HL-60 (cell line): ENCODE measurements around the gene FAF1.

Experiments used
- DNase-seq, 2 experiments: peaks; one replicate each; pipeline ENCODE4 v3.0.0-alpha.2; 2010 to 2020; ENCODE audit warnings: low read depth in 1 of 2, low spot score in 1 of 2
- H3K27ac ChIP-seq: fragments of 250-450 bp; sonication (Bioruptor Pico); replicated peaks from 2 replicates; pipeline ENCODE4 v1.5.1; 2020; ENCODE audit warnings: mild to moderate bottlenecking, moderate library complexity
- H3K27me3 ChIP-seq: fragments of 250-450 bp; sonication (Bioruptor Pico); 2 replicates; pipeline ENCODE4 v1.5.1; 2021; ENCODE audit warnings: mild to moderate bottlenecking, moderate library complexity; ENCODE audit not compliant: insufficient read depth, poor library complexity, severe bottlenecking
- H3K4me3 ChIP-seq: replicated peaks from 2 replicates; pipeline ENCODE4 v1.5.1; 2011; ENCODE audit warnings: mild to moderate bottlenecking, control low read depth, low read length; ENCODE audit not compliant: insufficient read depth
- GABPA ChIP-seq: IDR thresholded peaks from 2 replicates; pipeline ENCODE4 v1.6.1; 2012; ENCODE audit warnings: low read depth
- POLR2AphosphoS5 ChIP-seq: IDR thresholded peaks from 2 replicates; pipeline ENCODE4 v1.6.1; 2012; ENCODE audit warnings: low read depth
- SPI1 ChIP-seq: IDR thresholded peaks from 2 replicates; pipeline ENCODE4 v1.6.1; 2012; ENCODE audit warnings: low read depth, mild to moderate bottlenecking, borderline replicate concordance
- TF ChIP-seq, protein P1 (sequence below): IDR thresholded peaks from one replicate; pipeline ENCODE4 v1.5.1; 2011; ENCODE audit warnings: low read length, control low read depth, inconsistent platforms; ENCODE audit not compliant: insufficient read depth
- TF ChIP-seq, protein P2 (sequence below): IDR thresholded peaks from 2 replicates; pipeline ENCODE4 v1.6.1; 2012; ENCODE audit warnings: low read depth; ENCODE audit not compliant: insufficient replicate concordance

Gene FAF1

GRCh38 chr1:50860256-50860655 lies 99.8 kb downstream of the FAF1 start:
- Histone ChIP-seq H3K27me3 (no peaks in the 10 kb centered on the region), H3K27ac (no peak overlapping the region), H3K4me3 (no peak overlapping the region)
- no peak for DNase-seq
- TF ChIP-seq, protein P1, sequence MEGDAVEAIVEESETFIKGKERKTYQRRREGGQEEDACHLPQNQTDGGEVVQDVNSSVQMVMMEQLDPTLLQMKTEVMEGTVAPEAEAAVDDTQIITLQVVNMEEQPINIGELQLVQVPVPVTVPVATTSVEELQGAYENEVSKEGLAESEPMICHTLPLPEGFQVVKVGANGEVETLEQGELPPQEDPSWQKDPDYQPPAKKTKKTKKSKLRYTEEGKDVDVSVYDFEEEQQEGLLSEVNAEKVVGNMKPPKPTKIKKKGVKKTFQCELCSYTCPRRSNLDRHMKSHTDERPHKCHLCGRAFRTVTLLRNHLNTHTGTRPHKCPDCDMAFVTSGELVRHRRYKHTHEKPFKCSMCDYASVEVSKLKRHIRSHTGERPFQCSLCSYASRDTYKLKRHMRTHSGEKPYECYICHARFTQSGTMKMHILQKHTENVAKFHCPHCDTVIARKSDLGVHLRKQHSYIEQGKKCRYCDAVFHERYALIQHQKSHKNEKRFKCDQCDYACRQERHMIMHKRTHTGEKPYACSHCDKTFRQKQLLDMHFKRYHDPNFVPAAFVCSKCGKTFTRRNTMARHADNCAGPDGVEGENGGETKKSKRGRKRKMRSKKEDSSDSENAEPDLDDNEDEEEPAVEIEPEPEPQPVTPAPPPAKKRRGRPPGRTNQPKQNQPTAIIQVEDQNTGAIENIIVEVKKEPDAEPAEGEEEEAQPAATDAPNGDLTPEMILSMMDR: no peak
- no peak for TF ChIP-seq POLR2AphosphoS5
- TF ChIP-seq, protein P2, sequence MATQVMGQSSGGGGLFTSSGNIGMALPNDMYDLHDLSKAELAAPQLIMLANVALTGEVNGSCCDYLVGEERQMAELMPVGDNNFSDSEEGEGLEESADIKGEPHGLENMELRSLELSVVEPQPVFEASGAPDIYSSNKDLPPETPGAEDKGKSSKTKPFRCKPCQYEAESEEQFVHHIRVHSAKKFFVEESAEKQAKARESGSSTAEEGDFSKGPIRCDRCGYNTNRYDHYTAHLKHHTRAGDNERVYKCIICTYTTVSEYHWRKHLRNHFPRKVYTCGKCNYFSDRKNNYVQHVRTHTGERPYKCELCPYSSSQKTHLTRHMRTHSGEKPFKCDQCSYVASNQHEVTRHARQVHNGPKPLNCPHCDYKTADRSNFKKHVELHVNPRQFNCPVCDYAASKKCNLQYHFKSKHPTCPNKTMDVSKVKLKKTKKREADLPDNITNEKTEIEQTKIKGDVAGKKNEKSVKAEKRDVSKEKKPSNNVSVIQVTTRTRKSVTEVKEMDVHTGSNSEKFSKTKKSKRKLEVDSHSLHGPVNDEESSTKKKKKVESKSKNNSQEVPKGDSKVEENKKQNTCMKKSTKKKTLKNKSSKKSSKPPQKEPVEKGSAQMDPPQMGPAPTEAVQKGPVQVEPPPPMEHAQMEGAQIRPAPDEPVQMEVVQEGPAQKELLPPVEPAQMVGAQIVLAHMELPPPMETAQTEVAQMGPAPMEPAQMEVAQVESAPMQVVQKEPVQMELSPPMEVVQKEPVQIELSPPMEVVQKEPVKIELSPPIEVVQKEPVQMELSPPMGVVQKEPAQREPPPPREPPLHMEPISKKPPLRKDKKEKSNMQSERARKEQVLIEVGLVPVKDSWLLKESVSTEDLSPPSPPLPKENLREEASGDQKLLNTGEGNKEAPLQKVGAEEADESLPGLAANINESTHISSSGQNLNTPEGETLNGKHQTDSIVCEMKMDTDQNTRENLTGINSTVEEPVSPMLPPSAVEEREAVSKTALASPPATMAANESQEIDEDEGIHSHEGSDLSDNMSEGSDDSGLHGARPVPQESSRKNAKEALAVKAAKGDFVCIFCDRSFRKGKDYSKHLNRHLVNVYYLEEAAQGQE: no peak
- TF ChIP-seq SPI1: no peak
- no peak for TF ChIP-seq GABPA

DNA sequence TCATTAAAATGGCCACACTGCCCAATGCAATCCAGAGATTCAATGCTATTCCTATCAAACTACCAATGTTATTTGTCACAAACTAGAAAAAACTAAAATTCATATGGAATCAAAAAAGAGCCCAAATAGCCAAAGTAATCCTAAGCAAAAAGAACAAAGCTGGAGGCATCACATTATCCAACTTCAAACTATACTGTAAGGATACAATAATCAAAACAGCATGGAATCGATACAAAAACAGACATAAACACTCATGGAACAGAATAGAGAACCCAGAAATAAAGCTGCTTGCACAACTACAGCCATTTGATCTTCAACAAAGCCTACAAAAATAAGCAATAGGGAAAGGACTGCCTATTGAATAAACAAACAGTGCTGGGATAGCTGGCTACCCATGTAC lies 100.4 kb downstream of the FAF1 start:
- Histone ChIP-seq H3K27me3 (no peaks in the 10 kb centered on the region), H3K4me3 (no peak overlapping the region), H3K27ac (no peak overlapping the region)
- no peak for DNase-seq
- TF ChIP-seq, protein P1: no peak
- TF ChIP-seq, protein P2: no peak
- TF ChIP-seq POLR2AphosphoS5 (no peak), SPI1 (no peak), GABPA (no peak)

GRCh38 chr1:50858761-50859160 lies 101.3 kb downstream of the FAF1 start:
- no peak for TF ChIP-seq POLR2AphosphoS5
- TF ChIP-seq GABPA: no peak
- TF ChIP-seq SPI1: no peak
- TF ChIP-seq, protein P1: no peak
- TF ChIP-seq, protein P2: no peak
- H3K27ac ChIP-seq: no peak overlapping the region
- no peaks in the 10 kb centered on the region for H3K27me3 ChIP-seq
- DNase-seq: no peak
- no peak overlapping the region for H3K4me3 ChIP-seq
